Measurements from ENCODE around the gene TMCO4. TPM values are rescaled to one million over a fixed set of nuclear protein-coding genes. Genes with fewer than 3 reads are reported as not detected.
A peak's percentile ranks its signal among the peaks of the same experiment; 100 is the strongest.

TMCO4 gene
- total RNA-seq, 1 experiment from 2014 or later = 7.2 TPM

DNA sequence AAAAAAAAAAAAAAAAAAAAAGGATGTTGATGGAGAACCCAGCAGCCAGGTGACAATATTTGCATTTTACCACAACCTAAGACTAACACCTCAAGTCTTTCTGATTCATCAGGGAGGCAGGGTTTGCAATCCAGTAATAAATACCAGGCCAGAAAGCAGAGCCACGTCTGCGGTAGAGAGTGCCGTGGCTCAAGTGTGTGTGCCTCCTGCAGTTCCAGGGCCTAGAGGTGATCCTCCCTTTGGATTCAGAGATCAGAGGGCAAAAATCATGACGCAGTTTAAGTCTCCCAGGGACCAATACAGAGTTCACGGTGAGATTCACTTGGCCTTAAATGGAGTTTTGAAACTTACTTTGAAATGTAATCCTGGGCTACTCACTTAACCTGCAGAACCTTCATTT, 34.9 kb downstream of the TMCO4 start (continued):
- no peak for TF ChIP-seq ZNF416 (CRISPR knock-in tag; IDR thresholded peaks at IDR 0.05)
- no peak for TF ChIP-seq TCF7 (CRISPR knock-in tag; IDR thresholded peaks at IDR 0.05; ENCODE audit: low read depth)
- TF ChIP-seq, protein P1, sequence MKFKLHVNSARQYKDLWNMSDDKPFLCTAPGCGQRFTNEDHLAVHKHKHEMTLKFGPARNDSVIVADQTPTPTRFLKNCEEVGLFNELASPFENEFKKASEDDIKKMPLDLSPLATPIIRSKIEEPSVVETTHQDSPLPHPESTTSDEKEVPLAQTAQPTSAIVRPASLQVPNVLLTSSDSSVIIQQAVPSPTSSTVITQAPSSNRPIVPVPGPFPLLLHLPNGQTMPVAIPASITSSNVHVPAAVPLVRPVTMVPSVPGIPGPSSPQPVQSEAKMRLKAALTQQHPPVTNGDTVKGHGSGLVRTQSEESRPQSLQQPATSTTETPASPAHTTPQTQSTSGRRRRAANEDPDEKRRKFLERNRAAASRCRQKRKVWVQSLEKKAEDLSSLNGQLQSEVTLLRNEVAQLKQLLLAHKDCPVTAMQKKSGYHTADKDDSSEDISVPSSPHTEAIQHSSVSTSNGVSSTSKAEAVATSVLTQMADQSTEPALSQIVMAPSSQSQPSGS (CRISPR knock-in tag; IDR thresholded peaks at IDR 0.05; ENCODE audit: borderline replicate concordance, low read depth) = no peak
- TF ChIP-seq, protein P2, sequence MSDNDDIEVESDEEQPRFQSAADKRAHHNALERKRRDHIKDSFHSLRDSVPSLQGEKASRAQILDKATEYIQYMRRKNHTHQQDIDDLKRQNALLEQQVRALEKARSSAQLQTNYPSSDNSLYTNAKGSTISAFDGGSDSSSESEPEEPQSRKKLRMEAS (CRISPR knock-in tag; IDR thresholded peaks at IDR 0.05) = no peak
- TF ChIP-seq ZNF219 (CRISPR knock-in tag; IDR thresholded peaks at IDR 0.05; ENCODE audit: borderline replicate concordance) = no peak

DNA sequence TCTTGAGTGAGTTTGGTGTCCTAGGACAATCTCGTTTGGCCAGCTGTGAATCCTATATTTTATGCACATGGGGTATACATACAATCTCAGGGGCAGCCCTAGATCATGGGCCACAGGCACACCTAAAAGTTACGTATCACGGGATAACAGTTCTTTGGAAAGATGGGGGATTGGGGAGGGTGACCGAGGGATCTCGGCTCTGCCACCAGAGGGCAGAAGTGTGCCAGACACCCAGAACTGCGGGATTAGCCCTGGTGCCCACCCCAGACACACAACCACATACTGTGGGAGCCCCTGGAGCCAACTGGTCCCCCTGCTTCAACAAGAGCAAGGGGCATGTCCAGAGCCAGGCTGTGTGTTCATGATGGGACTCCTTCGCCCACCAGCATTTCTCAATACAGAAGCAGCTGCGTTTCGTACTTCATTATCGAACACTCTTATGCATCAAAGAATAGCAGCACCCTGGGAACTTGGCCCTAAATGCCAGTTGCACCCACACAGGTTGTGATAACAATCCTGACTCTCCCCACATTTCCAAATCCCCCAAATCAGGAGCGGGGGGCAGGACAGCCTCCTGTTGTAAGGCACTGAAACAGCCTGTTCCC, 37.4 kb downstream of the TMCO4 start:
- no peak overlapping the region for H3K27ac Mint-ChIP-seq
- H3K36me3 Mint-ChIP-seq = no peaks in the 10 kb centered on the region; the same call in 1 of the 2 replicates
- ATAC-seq = peak; percentile 83
- H3K4me3 Mint-ChIP-seq = no peak overlapping the region
- H3K27me3 Mint-ChIP-seq (ENCODE audit: low read depth) = no peaks in the 10 kb centered on the region; the same call in 1 of the 2 replicates
- CTCF ChIA-PET = interaction anchor here (0.9 to 2.7 kb wide), 8 partner anchors 25 to 120 kb away, joined by 4 to 12 read pairs (median 5); partner anchors contain the start of gene OTUD3
- H3K4me1 Mint-ChIP-seq = peaks cover 12% of the 10 kb centered on the region
- no peak for TF ChIP-seq ZNF416 (CRISPR knock-in tag; IDR thresholded peaks at IDR 0.05)
- peak; percentile 39 for TF ChIP-seq ZNF423 (CRISPR knock-in tag; IDR thresholded peaks at IDR 0.05)
- TF ChIP-seq TEAD1 (CRISPR knock-in tag; IDR thresholded peaks at IDR 0.05) = 0 out of 2 replicates have a peak, but pooled peaks have one; percentile 37
- no peak for TF ChIP-seq RORB (CRISPR knock-in tag; IDR thresholded peaks at IDR 0.05)
- TF ChIP-seq, protein P3, sequence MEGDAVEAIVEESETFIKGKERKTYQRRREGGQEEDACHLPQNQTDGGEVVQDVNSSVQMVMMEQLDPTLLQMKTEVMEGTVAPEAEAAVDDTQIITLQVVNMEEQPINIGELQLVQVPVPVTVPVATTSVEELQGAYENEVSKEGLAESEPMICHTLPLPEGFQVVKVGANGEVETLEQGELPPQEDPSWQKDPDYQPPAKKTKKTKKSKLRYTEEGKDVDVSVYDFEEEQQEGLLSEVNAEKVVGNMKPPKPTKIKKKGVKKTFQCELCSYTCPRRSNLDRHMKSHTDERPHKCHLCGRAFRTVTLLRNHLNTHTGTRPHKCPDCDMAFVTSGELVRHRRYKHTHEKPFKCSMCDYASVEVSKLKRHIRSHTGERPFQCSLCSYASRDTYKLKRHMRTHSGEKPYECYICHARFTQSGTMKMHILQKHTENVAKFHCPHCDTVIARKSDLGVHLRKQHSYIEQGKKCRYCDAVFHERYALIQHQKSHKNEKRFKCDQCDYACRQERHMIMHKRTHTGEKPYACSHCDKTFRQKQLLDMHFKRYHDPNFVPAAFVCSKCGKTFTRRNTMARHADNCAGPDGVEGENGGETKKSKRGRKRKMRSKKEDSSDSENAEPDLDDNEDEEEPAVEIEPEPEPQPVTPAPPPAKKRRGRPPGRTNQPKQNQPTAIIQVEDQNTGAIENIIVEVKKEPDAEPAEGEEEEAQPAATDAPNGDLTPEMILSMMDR (IDR thresholded peaks at IDR 0.05) = peak; percentile 73
- TF ChIP-seq ZNF671 (CRISPR knock-in tag; IDR thresholded peaks at IDR 0.05) = no peak
- no peak for TF ChIP-seq ZNF263 (CRISPR knock-in tag; IDR thresholded peaks at IDR 0.05; ENCODE audit: low read depth)
- no peak for TF ChIP-seq EMX1 (CRISPR knock-in tag; IDR thresholded peaks at IDR 0.05)
- TF ChIP-seq ZNF138 (CRISPR knock-in tag; conservative IDR thresholded peaks at IDR 0.05) = no peak
- TF ChIP-seq, protein P4, sequence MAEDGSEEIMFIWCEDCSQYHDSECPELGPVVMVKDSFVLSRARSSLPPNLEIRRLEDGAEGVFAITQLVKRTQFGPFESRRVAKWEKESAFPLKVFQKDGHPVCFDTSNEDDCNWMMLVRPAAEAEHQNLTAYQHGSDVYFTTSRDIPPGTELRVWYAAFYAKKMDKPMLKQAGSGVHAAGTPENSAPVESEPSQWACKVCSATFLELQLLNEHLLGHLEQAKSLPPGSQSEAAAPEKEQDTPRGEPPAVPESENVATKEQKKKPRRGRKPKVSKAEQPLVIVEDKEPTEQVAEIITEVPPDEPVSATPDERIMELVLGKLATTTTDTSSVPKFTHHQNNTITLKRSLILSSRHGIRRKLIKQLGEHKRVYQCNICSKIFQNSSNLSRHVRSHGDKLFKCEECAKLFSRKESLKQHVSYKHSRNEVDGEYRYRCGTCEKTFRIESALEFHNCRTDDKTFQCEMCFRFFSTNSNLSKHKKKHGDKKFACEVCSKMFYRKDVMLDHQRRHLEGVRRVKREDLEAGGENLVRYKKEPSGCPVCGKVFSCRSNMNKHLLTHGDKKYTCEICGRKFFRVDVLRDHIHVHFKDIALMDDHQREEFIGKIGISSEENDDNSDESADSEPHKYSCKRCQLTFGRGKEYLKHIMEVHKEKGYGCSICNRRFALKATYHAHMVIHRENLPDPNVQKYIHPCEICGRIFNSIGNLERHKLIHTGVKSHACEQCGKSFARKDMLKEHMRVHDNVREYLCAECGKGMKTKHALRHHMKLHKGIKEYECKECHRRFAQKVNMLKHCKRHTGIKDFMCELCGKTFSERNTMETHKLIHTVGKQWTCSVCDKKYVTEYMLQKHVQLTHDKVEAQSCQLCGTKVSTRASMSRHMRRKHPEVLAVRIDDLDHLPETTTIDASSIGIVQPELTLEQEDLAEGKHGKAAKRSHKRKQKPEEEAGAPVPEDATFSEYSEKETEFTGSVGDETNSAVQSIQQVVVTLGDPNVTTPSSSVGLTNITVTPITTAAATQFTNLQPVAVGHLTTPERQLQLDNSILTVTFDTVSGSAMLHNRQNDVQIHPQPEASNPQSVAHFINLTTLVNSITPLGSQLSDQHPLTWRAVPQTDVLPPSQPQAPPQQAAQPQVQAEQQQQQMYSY (CRISPR knock-in tag; IDR thresholded peaks at IDR 0.05) = no peak
- TF ChIP-seq GRHL2 (CRISPR knock-in tag; IDR thresholded peaks at IDR 0.05; ENCODE audit: insufficient replicate concordance, severe bottlenecking) = no peak
- POLR2A ChIA-PET = no interaction called here
- peaks cover 6% of the 10 kb centered on the region for H3K9me3 Mint-ChIP-seq
- peak; percentile 73 for DNase-seq (ENCODE audit: low spot score)

DNA sequence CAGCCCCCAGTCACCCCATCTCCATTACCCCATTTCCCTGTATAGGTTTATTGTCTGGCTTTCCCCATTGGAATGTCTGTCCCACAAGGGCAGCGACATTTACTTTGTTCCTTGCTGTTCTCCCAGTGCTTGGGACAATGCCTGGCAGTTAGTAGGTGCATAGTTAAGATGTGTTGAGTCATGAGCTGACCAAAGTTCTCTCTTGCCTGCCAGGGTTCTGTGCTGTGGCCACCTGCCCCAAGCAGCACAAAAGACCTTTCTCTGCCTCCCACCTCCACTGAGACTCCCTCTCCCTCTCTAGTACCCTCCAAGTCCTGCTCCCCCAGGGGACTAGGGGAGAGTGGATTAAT, 40.0 kb downstream of the TMCO4 start:
- no peaks in the 10 kb centered on the region; the same call in 1 of the 2 replicates for H3K36me3 Mint-ChIP-seq
- ATAC-seq (no peak), DNase-seq (ENCODE audit: low spot score) (no peak)
- H3K4me1 Mint-ChIP-seq = no peaks in the 10 kb centered on the region
- no peak overlapping the region for H3K27ac Mint-ChIP-seq
- H3K4me3 Mint-ChIP-seq = no peak overlapping the region
- peaks cover 8% of the 10 kb centered on the region for H3K9me3 Mint-ChIP-seq
- CTCF ChIA-PET = interaction anchor here (0.6 to 2.8 kb wide), 3 partner anchors 55 to 122 kb away, joined by 3 to 11 read pairs (median 5); partner anchors contain the start of gene OTUD3
- no peaks in the 10 kb centered on the region; the same call in 1 of the 2 replicates for H3K27me3 Mint-ChIP-seq (ENCODE audit: low read depth)
- POLR2A ChIA-PET = no interaction called here
- TF ChIP-seq NR2C2 (CRISPR knock-in tag; IDR thresholded peaks at IDR 0.05) (no peak), CBFB (CRISPR knock-in tag; IDR thresholded peaks at IDR 0.05; ENCODE audit: low read depth) (no peak), IRF2 (CRISPR knock-in tag; IDR thresholded peaks at IDR 0.05; ENCODE audit: borderline replicate concordance, low read depth) (no peak), TP53 (CRISPR knock-in tag; IDR thresholded peaks at IDR 0.05) (no peak), JAZF1 (CRISPR knock-in tag; IDR thresholded peaks at IDR 0.05) (no peak), RORB (CRISPR knock-in tag; IDR thresholded peaks at IDR 0.05) (no peak)
- TF ChIP-seq, protein P5, sequence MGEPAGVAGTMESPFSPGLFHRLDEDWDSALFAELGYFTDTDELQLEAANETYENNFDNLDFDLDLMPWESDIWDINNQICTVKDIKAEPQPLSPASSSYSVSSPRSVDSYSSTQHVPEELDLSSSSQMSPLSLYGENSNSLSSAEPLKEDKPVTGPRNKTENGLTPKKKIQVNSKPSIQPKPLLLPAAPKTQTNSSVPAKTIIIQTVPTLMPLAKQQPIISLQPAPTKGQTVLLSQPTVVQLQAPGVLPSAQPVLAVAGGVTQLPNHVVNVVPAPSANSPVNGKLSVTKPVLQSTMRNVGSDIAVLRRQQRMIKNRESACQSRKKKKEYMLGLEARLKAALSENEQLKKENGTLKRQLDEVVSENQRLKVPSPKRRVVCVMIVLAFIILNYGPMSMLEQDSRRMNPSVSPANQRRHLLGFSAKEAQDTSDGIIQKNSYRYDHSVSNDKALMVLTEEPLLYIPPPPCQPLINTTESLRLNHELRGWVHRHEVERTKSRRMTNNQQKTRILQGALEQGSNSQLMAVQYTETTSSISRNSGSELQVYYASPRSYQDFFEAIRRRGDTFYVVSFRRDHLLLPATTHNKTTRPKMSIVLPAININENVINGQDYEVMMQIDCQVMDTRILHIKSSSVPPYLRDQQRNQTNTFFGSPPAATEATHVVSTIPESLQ (CRISPR knock-in tag; IDR thresholded peaks at IDR 0.05) = no peak
- TF ChIP-seq, protein P6, sequence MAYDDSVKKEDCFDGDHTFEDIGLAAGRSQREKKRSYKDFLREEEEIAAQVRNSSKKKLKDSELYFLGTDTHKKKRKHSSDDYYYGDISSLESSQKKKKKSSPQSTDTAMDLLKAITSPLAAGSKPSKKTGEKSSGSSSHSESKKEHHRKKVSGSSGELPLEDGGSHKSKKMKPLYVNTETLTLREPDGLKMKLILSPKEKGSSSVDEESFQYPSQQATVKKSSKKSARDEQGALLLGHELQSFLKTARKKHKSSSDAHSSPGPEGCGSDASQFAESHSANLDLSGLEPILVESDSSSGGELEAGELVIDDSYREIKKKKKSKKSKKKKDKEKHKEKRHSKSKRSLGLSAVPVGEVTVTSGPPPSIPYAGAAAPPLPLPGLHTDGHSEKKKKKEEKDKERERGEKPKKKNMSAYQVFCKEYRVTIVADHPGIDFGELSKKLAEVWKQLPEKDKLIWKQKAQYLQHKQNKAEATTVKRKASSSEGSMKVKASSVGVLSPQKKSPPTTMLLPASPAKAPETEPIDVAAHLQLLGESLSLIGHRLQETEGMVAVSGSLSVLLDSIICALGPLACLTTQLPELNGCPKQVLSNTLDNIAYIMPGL (CRISPR knock-in tag; IDR thresholded peaks at IDR 0.05) = no peak
